Body of pancreas (tissue), 4 donors: ENCODE data around the gene TMEM14B.

Experiments
- POLR2A ChIP-seq, 3 donors: fragments of 450-650 bp; IDR thresholded peaks; one replicate each; pipeline ENCODE4 v1.6.1; 2016; ENCODE audit warnings: antibody characterized with exemption in 3 of 3, mild to moderate bottlenecking in 2 of 3
- TF ChIP-seq, protein P1 (sequence below), 7 experiments: fragments of 450-650 bp in 4 of 7; fragments of 200-600 bp in 3 of 7; sonication (generic) in 3 of 7; IDR thresholded peaks; one replicate each; pipeline ENCODE4 v1.5.1; 2016 to 2019; ENCODE audit warnings: antibody characterized with exemption in 7 of 7

DNA sequence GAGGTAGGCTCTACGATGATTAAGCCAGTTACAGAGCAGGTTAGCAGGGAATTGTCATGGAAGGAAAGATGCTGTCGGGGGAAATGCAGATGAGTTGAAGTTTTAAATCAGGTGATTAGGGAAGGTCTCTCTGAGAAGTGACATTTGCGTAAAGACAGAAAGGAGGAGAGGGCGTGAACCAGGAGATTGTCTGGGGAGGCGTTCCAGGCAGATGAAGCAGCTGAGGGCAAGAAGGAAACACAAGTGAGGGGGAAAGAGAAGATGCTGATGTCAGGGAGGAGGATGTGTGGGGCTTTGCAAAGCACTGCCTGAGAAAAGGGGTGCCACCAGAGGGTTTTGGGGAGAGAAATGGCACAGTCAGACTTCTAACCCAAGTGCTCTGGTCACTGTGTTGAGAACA is 2.5 kb upstream of the TMEM14B start:
- TF ChIP-seq, protein P1, sequence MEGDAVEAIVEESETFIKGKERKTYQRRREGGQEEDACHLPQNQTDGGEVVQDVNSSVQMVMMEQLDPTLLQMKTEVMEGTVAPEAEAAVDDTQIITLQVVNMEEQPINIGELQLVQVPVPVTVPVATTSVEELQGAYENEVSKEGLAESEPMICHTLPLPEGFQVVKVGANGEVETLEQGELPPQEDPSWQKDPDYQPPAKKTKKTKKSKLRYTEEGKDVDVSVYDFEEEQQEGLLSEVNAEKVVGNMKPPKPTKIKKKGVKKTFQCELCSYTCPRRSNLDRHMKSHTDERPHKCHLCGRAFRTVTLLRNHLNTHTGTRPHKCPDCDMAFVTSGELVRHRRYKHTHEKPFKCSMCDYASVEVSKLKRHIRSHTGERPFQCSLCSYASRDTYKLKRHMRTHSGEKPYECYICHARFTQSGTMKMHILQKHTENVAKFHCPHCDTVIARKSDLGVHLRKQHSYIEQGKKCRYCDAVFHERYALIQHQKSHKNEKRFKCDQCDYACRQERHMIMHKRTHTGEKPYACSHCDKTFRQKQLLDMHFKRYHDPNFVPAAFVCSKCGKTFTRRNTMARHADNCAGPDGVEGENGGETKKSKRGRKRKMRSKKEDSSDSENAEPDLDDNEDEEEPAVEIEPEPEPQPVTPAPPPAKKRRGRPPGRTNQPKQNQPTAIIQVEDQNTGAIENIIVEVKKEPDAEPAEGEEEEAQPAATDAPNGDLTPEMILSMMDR (IDR thresholded peaks at IDR 0.05): no peak
- no peak for TF ChIP-seq POLR2A (IDR thresholded peaks at IDR 0.05)
